Mesendoderm (in vitro differentiated cells): ENCODE data around the gene ATXN2.

Source experiments
- DNase-seq: peaks from one replicate; pipeline ENCODE4 v3.0.0; 2013
- H2AK5ac ChIP-seq: 2 replicates; pipeline ENCODE4 v1.6.1; 2013; ENCODE audit warnings: low read length, inconsistent platforms
- H2BK120ac ChIP-seq: 2 replicates; pipeline ENCODE4 v1.6.1; 2013; ENCODE audit warnings: low read depth, mild to moderate bottlenecking, low read length, moderate library complexity, mixed read lengths
- H2BK15ac ChIP-seq: replicated peaks from 2 replicates; pipeline ENCODE4 v1.6.1; 2013; ENCODE audit warnings: low read depth, mild to moderate bottlenecking, moderate library complexity
- H2BK5ac ChIP-seq: 2 replicates; pipeline ENCODE4 v1.6.1; 2013; ENCODE audit warnings: low read length, inconsistent platforms
- H3K18ac ChIP-seq: 2 replicates; pipeline ENCODE4 v1.6.1; 2013; ENCODE audit warnings: mild to moderate bottlenecking, low read length, mixed read lengths
- H3K23ac ChIP-seq: one replicate; pipeline ENCODE4 v1.6.1; 2013; ENCODE audit warnings: low read length
- H3K27ac ChIP-seq: 2 replicates; pipeline ENCODE4 v1.5.1; 2013; ENCODE audit warnings: low read depth, mild to moderate bottlenecking, inconsistent platforms, low read length, moderate library complexity
- H3K27me3 ChIP-seq: 2 replicates; pipeline ENCODE4 v1.6.1; 2013; ENCODE audit warnings: low read length, control low read depth, mild to moderate bottlenecking, inconsistent platforms; ENCODE audit not compliant: insufficient read depth, poor library complexity
- H3K36me3 ChIP-seq: 2 replicates; pipeline ENCODE4 v1.6.1; 2013; ENCODE audit warnings: low read length, inconsistent platforms; ENCODE audit not compliant: control insufficient read depth, insufficient read depth
- H3K4ac ChIP-seq: one replicate; pipeline ENCODE4 v1.6.1; 2013; ENCODE audit warnings: low read depth, mild to moderate bottlenecking, low read length, moderate library complexity
- H3K4me1 ChIP-seq: 2 replicates; pipeline ENCODE4 v1.6.1; 2013; ENCODE audit warnings: low read depth, low read length, inconsistent platforms; ENCODE audit not compliant: control insufficient read depth
- H3K4me2 ChIP-seq: 2 replicates; pipeline ENCODE4 v1.6.1; 2013; ENCODE audit warnings: low read length
- H3K4me3 ChIP-seq: 2 replicates; pipeline ENCODE4 v1.5.1; 2013; ENCODE audit warnings: mild to moderate bottlenecking, low read length
- H3K56ac ChIP-seq: one replicate; pipeline ENCODE4 v1.6.1; 2013; ENCODE audit warnings: low read length
- H3K79me1 ChIP-seq: 2 replicates; pipeline ENCODE4 v1.6.1; 2013; ENCODE audit warnings: low read length, inconsistent platforms
- H3K79me2 ChIP-seq: 2 replicates; pipeline ENCODE4 v1.6.1; 2013; ENCODE audit warnings: mild to moderate bottlenecking, low read length; ENCODE audit not compliant: control insufficient read depth, insufficient read depth
- H3K9ac ChIP-seq: 2 replicates; pipeline ENCODE4 v1.6.1; 2013; ENCODE audit warnings: low read length, inconsistent platforms
- H4K5ac ChIP-seq: one replicate; pipeline ENCODE4 v1.6.1; 2013; ENCODE audit warnings: low read length
- H4K8ac ChIP-seq: one replicate; pipeline ENCODE4 v1.6.1; 2013; ENCODE audit warnings: low read depth, mild to moderate bottlenecking, control low read depth, low read length, moderate library complexity
- WGBS: extraction: QIAGEN DNeasy Blood & Tissue Kit; methylation state at CpG from one replicate; pipeline ENCODE4 v1.1.7; 2013; ENCODE audit warnings: low lambda C conversion rate, missing lambda C conversion rate; ENCODE audit not compliant: insufficient coverage; ENCODE audit errors: extremely low coverage; 5-methylcytosine and 5-hydroxymethylcytosine counted together

ATXN2 gene

GRCh38 chr12:111412007-111412829, 186.9 kb downstream of the ATXN2 start:
- H2BK5ac ChIP-seq = peak overlapping the region; percentile 88
- peaks cover 77% of the 10 kb centered on the region for H3K79me2 ChIP-seq
- peak overlapping the region; percentile 66 for H2AK5ac ChIP-seq
- peak overlapping the region; percentile 46 for H3K56ac ChIP-seq
- H3K27me3 ChIP-seq = no peaks in the 10 kb centered on the region
- H3K18ac ChIP-seq = peak overlapping the region; percentile 51
- no peaks in the 10 kb centered on the region for H3K36me3 ChIP-seq
- H3K9ac ChIP-seq = peak overlapping the region; percentile 45
- H4K5ac ChIP-seq = no peak overlapping the region
- H3K79me1 ChIP-seq = peaks cover 31% of the 10 kb centered on the region
- no peak overlapping the region for H4K8ac ChIP-seq
- H3K4me2 ChIP-seq = no peak overlapping the region
- peak; percentile 83 for DNase-seq
- no peak overlapping the region for H3K4me3 ChIP-seq
- no peak overlapping the region for H2BK15ac ChIP-seq
- peak overlapping the region; percentile 16 for H2BK120ac ChIP-seq
- no peak overlapping the region for H3K4ac ChIP-seq
- H3K27ac ChIP-seq = peak overlapping the region; percentile 89
- no peak overlapping the region for H3K23ac ChIP-seq
- WGBS = no CpG with 5 or more reads among the region's 15 CpGs
- H3K4me1 ChIP-seq = peaks cover 41% of the 10 kb centered on the region

GRCh38 chr12:111411185-111411764, 187.8 kb downstream of the ATXN2 start:
- H3K4me2 ChIP-seq = no peak overlapping the region
- no peak overlapping the region for H3K4me3 ChIP-seq
- H3K27ac ChIP-seq = peak overlapping the region; percentile 89
- H4K5ac ChIP-seq = no peak overlapping the region
- H3K27me3 ChIP-seq = no peaks in the 10 kb centered on the region
- no peak overlapping the region for H2BK15ac ChIP-seq
- no peak for DNase-seq
- no CpG with 5 or more reads among the region's 8 CpGs for WGBS
- peak overlapping the region; percentile 57 for H2AK5ac ChIP-seq
- peaks cover 82% of the 10 kb centered on the region for H3K79me2 ChIP-seq
- peak overlapping the region; percentile 46 for H3K56ac ChIP-seq
- peak overlapping the region; percentile 44 for H3K9ac ChIP-seq
- peaks cover 32% of the 10 kb centered on the region for H3K79me1 ChIP-seq
- H3K23ac ChIP-seq = no peak overlapping the region
- H2BK5ac ChIP-seq = peak overlapping the region; percentile 88
- H3K4ac ChIP-seq = no peak overlapping the region
- H4K8ac ChIP-seq = peak overlapping the region; percentile 17
- peak overlapping the region; percentile 16 for H2BK120ac ChIP-seq
- no peaks in the 10 kb centered on the region for H3K36me3 ChIP-seq
- peak overlapping the region; percentile 51 for H3K18ac ChIP-seq
- H3K4me1 ChIP-seq = peaks cover 41% of the 10 kb centered on the region

- peak overlapping the region; percentile 41 for H3K9ac ChIP-seq
- peak overlapping the region; percentile 84 for H3K4ac ChIP-seq
- no peak overlapping the region for H3K4me2 ChIP-seq
- H4K5ac ChIP-seq = no peak overlapping the region
- H4K8ac ChIP-seq = no peak overlapping the region
- no peaks in the 10 kb centered on the region for H3K27me3 ChIP-seq
- peak overlapping the region; percentile 78 for H2AK5ac ChIP-seq
- H3K4me3 ChIP-seq = no peak overlapping the region
- H2BK15ac ChIP-seq = no peak overlapping the region
- H3K79me1 ChIP-seq = peaks cover 32% of the 10 kb centered on the region
- peak overlapping the region; percentile 89 for H3K27ac ChIP-seq
- no peak overlapping the region for H2BK120ac ChIP-seq
- H2BK5ac ChIP-seq = peak overlapping the region; percentile 93
- H3K79me2 ChIP-seq = peaks cover 81% of the 10 kb centered on the region
- no CpG with 5 or more reads among the region's 12 CpGs for WGBS
- DNase-seq = no peak
- no peaks in the 10 kb centered on the region for H3K36me3 ChIP-seq
- H3K18ac ChIP-seq = peak overlapping the region; percentile 60
- peak overlapping the region; percentile 77 for H3K56ac ChIP-seq
- peak overlapping the region; percentile 48 for H3K23ac ChIP-seq
- peaks cover 41% of the 10 kb centered on the region for H3K4me1 ChIP-seq
Observed at GRCh38 chr12:111410431-111411184, 188.5 kb downstream of the ATXN2 start.

- Histone ChIP-seq H3K4me2 (no peak overlapping the region), H2BK120ac (no peak overlapping the region), H3K23ac (peak overlapping the region; percentile 48), H3K79me2 (peaks cover 77% of the 10 kb centered on the region), H3K4me3 (no peak overlapping the region), H3K9ac (peak overlapping the region; percentile 41), H3K79me1 (peaks cover 31% of the 10 kb centered on the region), H2BK15ac (no peak overlapping the region), H3K27ac (peak overlapping the region; percentile 89), H4K5ac (no peak overlapping the region), H2BK5ac (peak overlapping the region; percentile 75), H3K4me1 (peaks cover 41% of the 10 kb centered on the region), H3K4ac (peak overlapping the region; percentile 57), H2AK5ac (peak overlapping the region; percentile 71), H3K27me3 (no peaks in the 10 kb centered on the region), H3K36me3 (no peaks in the 10 kb centered on the region), H3K56ac (peak overlapping the region; percentile 77), H4K8ac (no peak overlapping the region), H3K18ac (peak overlapping the region; percentile 60)
- no CpG with 5 or more reads among the region's 14 CpGs for WGBS
- DNase-seq = peak; percentile 79
Observed at GRCh38 chr12:111409780-111410430, 189.2 kb downstream of the ATXN2 start.

- no CpG with 5 or more reads among the region's 15 CpGs for WGBS
- Histone ChIP-seq H2BK5ac (no peak overlapping the region), H3K4me2 (no peak overlapping the region), H3K27me3 (no peaks in the 10 kb centered on the region), H3K79me2 (peaks cover 72% of the 10 kb centered on the region), H3K4me1 (peaks cover 43% of the 10 kb centered on the region), H3K36me3 (no peaks in the 10 kb centered on the region), H3K4me3 (no peak overlapping the region), H3K23ac (no peak overlapping the region), H3K56ac (peak overlapping the region; percentile 58), H3K4ac (peak overlapping the region; percentile 57), H4K8ac (no peak overlapping the region), H2BK120ac (no peak overlapping the region), H3K18ac (peak overlapping the region; percentile 60), H3K79me1 (peaks cover 28% of the 10 kb centered on the region), H4K5ac (no peak overlapping the region), H3K27ac (peak overlapping the region; percentile 89), H2AK5ac (peak overlapping the region; percentile 27), H2BK15ac (no peak overlapping the region), H3K9ac (peak overlapping the region; percentile 2)
- no peak for DNase-seq
Observed at GRCh38 chr12:111409403-111409779, 189.7 kb downstream of the ATXN2 start.
